SK-N-SH treated with all-trans-retinoic acid at 6 μM for 48 hours (cell line): ENCODE data around the gene GABRR3.

Experiments
- CREB5 ChIP-seq: fragments of 250-450 bp; sonication (Bioruptor Pico); IDR thresholded peaks from 2 replicates; pipeline ENCODE4 v1.5.1; 2020; ENCODE audit warnings: low read depth, mild to moderate bottlenecking, moderate library complexity
- ISL1 ChIP-seq: fragments of 250-450 bp; sonication (Bioruptor Pico); IDR thresholded peaks from 2 replicates; pipeline ENCODE4 v2.1.2; 2022; ENCODE audit warnings: mild to moderate bottlenecking, moderate library complexity
- ZNF8 ChIP-seq: fragments of 450-650 bp; formaldehyde crosslinking; IDR thresholded peaks from 2 replicates; pipeline ENCODE4 v1.5.0; 2020; ENCODE audit warnings: mild to moderate bottlenecking, moderate library complexity

- TF ChIP-seq CREB5 (CRISPR knock-in tag) (no peak), ISL1 (CRISPR knock-in tag) (no peak), ZNF8 (CRISPR knock-in tag) (no peak)
These were observed 96.7 kb downstream of the GABRR3 start for GRCh38 chr3:97938444-97938843.
